Brain microvascular endothelial cell (primary cell): ENCODE data around the gene PXDN.

Source experiments
- DNase-seq: peaks from one replicate; pipeline ENCODE4 v3.0.0-alpha.2; 2020
- H3K27ac ChIP-seq: fragments of 250-450 bp; sonication (Bioruptor Pico); 2 replicates; pipeline ENCODE4 v1.5.1; 2020; ENCODE audit warnings: mild to moderate bottlenecking, moderate library complexity
- H3K27me3 ChIP-seq: fragments of 250-450 bp; sonication (Bioruptor Pico); replicated peaks from 2 replicates; pipeline ENCODE4 v1.5.1; 2020; ENCODE audit warnings: mild to moderate bottlenecking
- H3K36me3 ChIP-seq: fragments of 250-450 bp; sonication (Bioruptor Pico); replicated peaks from 2 replicates; pipeline ENCODE4 v1.5.1; 2020; ENCODE audit warnings: mild to moderate bottlenecking
- H3K4me3 ChIP-seq: 2 replicates; pipeline ENCODE4 v1.5.1; 2011; ENCODE audit warnings: low read depth, mild to moderate bottlenecking, control low read depth, low read length, moderate library complexity
- CTCF ChIP-seq: IDR thresholded peaks from 2 replicates; pipeline ENCODE4 v1.5.1; 2011; ENCODE audit warnings: low read depth, mild to moderate bottlenecking, moderate library complexity, low read length, control low read depth, inconsistent platforms; ENCODE audit errors: missing control alignments
- in situ Hi-C: cut with HindIII; loops from 2 replicates; pipeline ENCODE4 v1.10.0; 2017; ENCODE audit warnings: low sequenced_read_pairs, low pct_ligation_motif_present

PXDN gene

GRCh38 chr2:1644427-1644826, 99.9 kb downstream of the PXDN start:
- in situ Hi-C loops = no loop called here
- no peak for TF ChIP-seq CTCF
- peaks cover 55% of the 10 kb centered on the region for H3K36me3 ChIP-seq
- no peak overlapping the region for H3K27ac ChIP-seq
- no peak overlapping the region for H3K4me3 ChIP-seq
- H3K27me3 ChIP-seq = no peaks in the 10 kb centered on the region
- no peak for DNase-seq

GRCh38 chr2:1642993-1643619, 101.2 kb downstream of the PXDN start:
- H3K36me3 ChIP-seq = peaks cover 46% of the 10 kb centered on the region
- H3K27me3 ChIP-seq = no peaks in the 10 kb centered on the region
- H3K27ac ChIP-seq = no peak overlapping the region
- in situ Hi-C loops = no loop called here
- DNase-seq = no peak
- no peak for TF ChIP-seq CTCF
- no peak overlapping the region for H3K4me3 ChIP-seq

GRCh38 chr2:1642066-1642861, 102.1 kb downstream of the PXDN start:
- DNase-seq = peak; percentile 14
- Histone ChIP-seq H3K27me3 (no peaks in the 10 kb centered on the region), H3K27ac (no peak overlapping the region), H3K4me3 (no peak overlapping the region), H3K36me3 (peaks cover 38% of the 10 kb centered on the region)
- TF ChIP-seq CTCF = no peak
- in situ Hi-C loops = no loop called here

- no peak for TF ChIP-seq CTCF
- DNase-seq = no peak
- Histone ChIP-seq H3K27me3 (no peaks in the 10 kb centered on the region), H3K4me3 (no peak overlapping the region), H3K36me3 (peaks cover 38% of the 10 kb centered on the region), H3K27ac (no peak overlapping the region)
- in situ Hi-C loops = no loop called here
These were observed 102.8 kb downstream of the PXDN start for GRCh38 chr2:1641523-1641922.

GRCh38 chr2:1640301-1641135, 103.8 kb downstream of the PXDN start:
- H3K36me3 ChIP-seq = peaks cover 40% of the 10 kb centered on the region
- in situ Hi-C loops = no loop called here
- H3K4me3 ChIP-seq = no peak overlapping the region
- no peak overlapping the region for H3K27ac ChIP-seq
- TF ChIP-seq CTCF = no peak
- no peaks in the 10 kb centered on the region for H3K27me3 ChIP-seq
- DNase-seq = no peak
